SK-N-SH (cell line): Measurements from ENCODE around the gene TET2. TPM values are rescaled to one million over a fixed set of nuclear protein-coding genes. Genes with fewer than 3 reads are reported as not detected.

Source experiments
- CTCF ChIA-PET: fragments of 300-600, 350-600 bp; formaldehyde crosslinking; extraction: SDS; loops from one replicate; lab custom pipeline; 2021; lab: Yijun Ruan, JAX
- POLR2A ChIA-PET: fragments of 350-600 bp; sonication (Branson Sonifier 250); formaldehyde crosslinking; extraction: SDS; loops from one replicate; lab custom pipeline; 2020; ENCODE audit warnings: antibody characterized with exemption, inconsistent platforms; lab: Yijun Ruan, JAX
- DNase-seq: peaks from one replicate; pipeline ENCODE4 v3.0.0; 2012
- H2AFZ ChIP-seq: fragments of 200-600 bp; sonication (generic); 2 replicates; pipeline ENCODE4 v1.8.1; 2016; ENCODE audit warnings: antibody characterized with exemption, mild to moderate bottlenecking, low read depth
- H3F3A ChIP-seq: fragments of 200-600 bp; sonication (generic); replicated peaks from 2 replicates; pipeline ENCODE3; 2016; ENCODE audit warnings: antibody characterized with exemption, mild to moderate bottlenecking; ENCODE audit not compliant: insufficient read depth
- H3K27ac ChIP-seq, 2 experiments: fragments of 200-500 bp in 1 of 2; fragments of 200-600 bp in 1 of 2; sonication (Bioruptor generic) in 1 of 2; sonication (generic), shearing (Covaris generic) in 1 of 2; 2 replicates each; pipeline versions ENCODE4 v1.5.1 to v1.6.1; 2014 to 2016; ENCODE audit warnings: low read depth in 2 of 2, inconsistent platforms in 1 of 2, low read length in 1 of 2, mild to moderate bottlenecking in 1 of 2, mixed read lengths in 1 of 2
- H3K27me3 ChIP-seq: fragments of 200-600 bp; sonication (generic), shearing (Covaris generic); 2 replicates; pipeline ENCODE4 v1.6.1; 2016; ENCODE audit warnings: mixed run types; ENCODE audit not compliant: insufficient read depth
- H3K36me3 ChIP-seq, 2 experiments: fragments of 200-500 bp in 1 of 2; fragments of 200-600 bp in 1 of 2; sonication (Bioruptor generic) in 1 of 2; sonication (generic) in 1 of 2; replicated peaks in 1 of 2; 2 replicates each; pipeline versions ENCODE3 to v1.5.1; 2014 to 2016; ENCODE audit warnings: low read length in 1 of 2, mild to moderate bottlenecking in 1 of 2; ENCODE audit not compliant: insufficient read depth in 2 of 2, control insufficient read depth in 1 of 2
- H3K4me1 ChIP-seq, 2 experiments: fragments of 200-500 bp in 1 of 2; fragments of 200-600 bp in 1 of 2; sonication (Bioruptor generic) in 1 of 2; sonication (generic), shearing (Covaris generic) in 1 of 2; 2 replicates each; pipeline versions ENCODE4 v1.5.1 to v1.6.1; 2014 to 2016; ENCODE audit warnings: low read depth in 1 of 2, low read length in 1 of 2, mixed run types in 1 of 2; ENCODE audit not compliant: insufficient read depth in 2 of 2, control insufficient read depth in 1 of 2
- H3K4me2 ChIP-seq: fragments of 200-600 bp; sonication (generic), shearing (Covaris generic); 2 replicates; pipeline ENCODE4 v1.6.1; 2017; ENCODE audit warnings: mixed run types
- H3K4me3 ChIP-seq, 2 experiments: fragments of 200-500 bp in 1 of 2; fragments of 200-600 bp in 1 of 2; sonication (Bioruptor generic) in 1 of 2; sonication (generic), shearing (Covaris generic) in 1 of 2; 2 replicates each; pipeline versions ENCODE4 v1.5.1 to v1.8.1; 2014 to 2016; ENCODE audit warnings: low read depth in 2 of 2, inconsistent platforms in 1 of 2, low read length in 1 of 2, mild to moderate bottlenecking in 1 of 2, mixed read lengths in 1 of 2, moderate library complexity in 1 of 2
- H3K79me2 ChIP-seq: fragments of 200-600 bp; sonication (generic); 2 replicates; pipeline ENCODE4 v1.8.1; 2017; ENCODE audit warnings: mild to moderate bottlenecking; ENCODE audit not compliant: insufficient read depth
- H3K9ac ChIP-seq: fragments of 200-600 bp; sonication (generic); 2 replicates; pipeline ENCODE4 v1.6.1; 2017; ENCODE audit warnings: mixed run types
- H3K9me2 ChIP-seq: fragments of 200-600 bp; sonication (generic); 2 replicates; pipeline ENCODE4 v1.6.1; 2017; ENCODE audit warnings: mixed run types
- H3K9me3 ChIP-seq: fragments of 200-600 bp; sonication (generic); 2 replicates; pipeline ENCODE4 v1.6.1; 2017; ENCODE audit warnings: mixed run types, mild to moderate bottlenecking, moderate library complexity
- H4K20me1 ChIP-seq: fragments of 200-600 bp; sonication (generic); 2 replicates; pipeline ENCODE4 v1.6.1; 2017; ENCODE audit warnings: mild to moderate bottlenecking, mixed run types; ENCODE audit not compliant: insufficient read depth
- FOSL2 ChIP-seq: IDR thresholded peaks from 2 replicates; pipeline ENCODE4 v1.4.0; 2012; ENCODE audit warnings: low read depth, mild to moderate bottlenecking, moderate library complexity, borderline replicate concordance
- GABPA ChIP-seq: IDR thresholded peaks from 2 replicates; pipeline ENCODE4 v1.4.0; 2012; ENCODE audit warnings: low read depth, mild to moderate bottlenecking
- IRF3 ChIP-seq: fragments of 150-350 bp; IDR thresholded peaks from 2 replicates; pipeline ENCODE4 v1.6.1; 2016; ENCODE audit warnings: mild to moderate bottlenecking, low read depth, low read length
- MXI1 ChIP-seq: IDR thresholded peaks from 2 replicates; pipeline ENCODE4 v1.6.1; 2012; ENCODE audit warnings: mild to moderate bottlenecking, low read depth, low read length, improper control_type of control experiment
- NFIC ChIP-seq: IDR thresholded peaks from 2 replicates; pipeline ENCODE4 v1.4.0; 2012; ENCODE audit warnings: borderline replicate concordance
- PBX3 ChIP-seq: IDR thresholded peaks from 2 replicates; pipeline ENCODE4; 2012
- RAD21 ChIP-seq: IDR thresholded peaks from 2 replicates; pipeline ENCODE4 v1.6.1; 2012; ENCODE audit warnings: mild to moderate bottlenecking, low read length
- SMC3 ChIP-seq: IDR thresholded peaks from 2 replicates; pipeline ENCODE4 v1.6.1; 2012; ENCODE audit warnings: low read depth, low read length, improper control_type of control experiment
- TAF1 ChIP-seq: IDR thresholded peaks from 2 replicates; pipeline ENCODE4 v1.6.1; 2012; ENCODE audit warnings: low read depth, mild to moderate bottlenecking, low read length, moderate library complexity, borderline replicate concordance
- YY1 ChIP-seq: IDR thresholded peaks from 2 replicates; pipeline ENCODE4 v1.4.0; 2012; ENCODE audit warnings: low read depth, mild to moderate bottlenecking
- ZBTB33 ChIP-seq: IDR thresholded peaks from 2 replicates; pipeline ENCODE4 v1.4.0; 2012; ENCODE audit warnings: low read depth, borderline replicate concordance
- WGBS: methylation state at CpG from one replicate; pipeline ENCODE4 v1.1.6; 2017; ENCODE audit warnings: low lambda C conversion rate; 5-methylcytosine and 5-hydroxymethylcytosine counted together
- polyA plus RNA-seq, 3 experiments: library from polyadenylated mRNA; depleted of rRNA; stranded (reverse); fragments of >200 nt; gene quantifications; 2 replicates each; pipeline ENCODE4 v1.2.3, GENCODE V29; 2012

The TET2 gene
- polyA plus RNA-seq, 1 of the 3 experiments (the other 2 are of a cell fraction): 3.5 TPM

GRCh38 chr4:105248613-105249012 lies 101.9 kb downstream of the TET2 start:
- Histone ChIP-seq H3K9me2 (0 out of 2 replicates have a peak, but pooled peaks cover 3% of the 10 kb centered on the region), H3K4me1 (peaks cover under 1 to 10% of the 10 kb centered on the region in 2 experiments; a peak in 2 of 4 replicates), H3K36me3 (peaks cover 8 to 26% of the 10 kb centered on the region in 2 experiments), H2AFZ (no peak overlapping the region), H3K4me3 (no peak overlapping the region), H3K9me3 (no peaks in the 10 kb centered on the region; the same call in 1 of the 2 replicates), H3F3A (peaks cover 19% of the 10 kb centered on the region), H3K27me3 (no peaks in the 10 kb centered on the region), H4K20me1 (no peaks in the 10 kb centered on the region), H3K4me2 (no peak overlapping the region), H3K79me2 (no peaks in the 10 kb centered on the region), H3K27ac (no peak overlapping the region), H3K9ac (no peak overlapping the region)
- POLR2A ChIA-PET: no interaction called here
- TF ChIP-seq ZBTB33: no peak
- no peak for TF ChIP-seq SMC3
- no peak for TF ChIP-seq GABPA
- no peak for TF ChIP-seq NFIC
- TF ChIP-seq FOSL2: no peak
- no peak for TF ChIP-seq IRF3
- TF ChIP-seq TAF1: no peak
- TF ChIP-seq MXI1: no peak
- TF ChIP-seq PBX3: no peak
- no peak for TF ChIP-seq YY1
- CTCF ChIA-PET: interaction anchor here (1.0 kb wide), 1 partner anchor 9 kb away, joined by 3 read pairs; no protein-coding TSS in a partner anchor
- WGBS: 80% methylated on average over 1 of the region's 1 CpG
- no peak for DNase-seq

- no peaks in the 10 kb centered on the region for H3F3A ChIP-seq
- no peaks in the 10 kb centered on the region for H3K9me3 ChIP-seq
- CTCF ChIA-PET: interaction anchor here (0.9 to 1.1 kb wide), 2 partner anchors 9 to 16 kb away, joined by 3 to 4 read pairs; no protein-coding TSS in a partner anchor
- H3K27ac ChIP-seq: no peak overlapping the region
- POLR2A ChIA-PET: no interaction called here
- H3K4me2 ChIP-seq: no peak overlapping the region
- H3K27me3 ChIP-seq: no peaks in the 10 kb centered on the region
- 0 out of 2 replicates have a peak, but pooled peaks have one; percentile 16 for TF ChIP-seq RAD21
- no peak for TF ChIP-seq SMC3
- 100% methylated on average over 1 of the region's 1 CpG for WGBS
- no peak overlapping the region for H2AFZ ChIP-seq
- H3K36me3 ChIP-seq: peaks cover 34 to 59% of the 10 kb centered on the region in 2 experiments
- no peak overlapping the region for H3K9ac ChIP-seq
- no peaks in the 10 kb centered on the region for H3K4me1 ChIP-seq
- no peak for DNase-seq
- no peak overlapping the region for H3K4me3 ChIP-seq
- H4K20me1 ChIP-seq: no peaks in the 10 kb centered on the region
- H3K79me2 ChIP-seq: no peaks in the 10 kb centered on the region
- H3K9me2 ChIP-seq: no peaks in the 10 kb centered on the region
These were observed 111.3 kb downstream of the TET2 start for GRCh38 chr4:105257817-105258495.
